GM19351 (cell line): Measurements from ENCODE around the gene KIF12.

Experiments
- ATAC-seq: cut with Tn5 transposase; IDR thresholded peaks from one replicate; pipeline ENCODE4 v1.9.1; 2021; ENCODE audit warnings: mild to moderate bottlenecking, moderate library complexity; ENCODE audit not compliant: unreplicated experiment

Gene KIF12

GRCh38 chr9:114070188-114071103 lies 28.6 kb downstream of the KIF12 start:
- ATAC-seq = no peak

DNA sequence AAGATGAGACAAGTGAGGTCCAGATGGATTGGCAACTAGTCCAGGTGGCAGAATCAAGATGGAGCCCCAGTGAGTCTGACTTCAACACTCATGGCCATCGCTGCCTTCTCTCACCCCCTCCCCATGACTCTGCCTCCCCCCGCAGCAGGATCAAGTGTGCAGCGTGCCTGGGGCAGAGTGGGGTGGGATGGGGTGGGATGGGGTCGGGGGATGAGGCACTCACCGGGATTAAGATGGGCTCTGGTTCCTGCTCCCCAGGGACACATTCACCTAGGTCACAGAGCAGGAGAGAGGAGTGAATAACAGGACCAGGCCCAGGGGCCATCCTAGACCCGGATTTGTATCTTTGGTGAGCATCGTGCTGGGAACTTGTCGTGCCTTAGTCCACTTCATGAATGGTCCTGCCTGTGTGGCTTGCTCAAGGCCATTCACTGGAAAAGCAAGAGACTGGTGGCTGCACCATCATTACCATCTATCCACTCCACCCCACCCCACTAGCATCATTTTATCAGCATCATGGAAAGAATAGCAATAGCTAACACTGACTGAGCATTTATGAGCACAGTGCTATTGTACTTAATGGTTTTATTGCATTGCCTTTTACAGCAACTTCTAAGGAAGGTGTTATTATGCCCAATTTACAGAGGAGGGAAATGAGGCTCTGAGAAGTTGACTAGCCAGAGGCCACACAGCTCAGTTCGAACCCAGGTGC lies 29.5 kb downstream of the KIF12 start:
- ATAC-seq = no peak

DNA sequence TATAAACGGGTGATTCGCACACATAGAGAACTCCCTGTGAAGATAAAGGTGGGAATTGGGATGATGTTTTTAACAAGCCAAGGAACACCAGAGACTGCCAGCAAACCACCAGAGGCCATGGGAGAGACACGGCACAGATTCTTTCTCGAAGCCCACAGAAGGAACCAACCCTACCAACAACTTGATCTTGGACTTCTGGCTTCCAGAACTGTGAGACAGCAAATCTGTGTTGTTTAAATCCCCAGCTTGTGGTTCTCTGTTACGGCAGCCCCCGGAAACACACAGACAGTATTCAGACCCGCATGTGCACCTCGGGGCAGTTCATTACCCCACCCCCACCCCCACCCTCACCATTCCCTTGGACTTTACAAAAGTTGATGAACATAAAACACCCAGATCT lies 33.8 kb downstream of the KIF12 start:
- ATAC-seq = no peak

DNA sequence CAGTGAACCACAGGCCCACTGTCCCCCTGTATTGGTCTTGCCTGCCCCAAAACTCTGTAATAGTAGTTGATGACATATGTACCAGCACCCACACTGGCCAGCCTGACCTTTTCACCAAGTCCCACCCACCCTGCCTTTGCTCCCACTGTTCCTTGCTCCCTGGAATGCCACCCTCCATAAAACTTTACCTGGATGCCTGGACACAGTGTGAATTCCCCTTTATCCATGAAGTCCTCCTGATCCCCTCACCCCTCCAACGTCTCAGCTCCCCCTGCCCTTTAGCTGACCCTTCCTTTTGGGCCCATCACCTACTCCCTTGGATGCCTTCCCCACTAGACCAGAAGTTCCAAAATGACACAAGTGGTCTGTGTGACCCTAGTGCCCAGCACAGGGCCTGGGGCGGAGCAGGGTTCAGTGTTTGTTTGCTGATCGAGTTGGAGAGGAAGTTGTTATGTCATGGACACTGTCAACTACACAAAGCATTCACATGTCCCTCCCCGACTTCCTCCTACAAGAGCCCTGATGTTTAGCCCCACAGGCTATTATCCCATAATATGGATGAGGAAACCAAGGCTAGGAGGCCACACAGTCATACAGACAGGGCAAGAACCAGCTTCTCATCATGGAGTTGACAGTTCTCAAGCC lies 37.1 kb downstream of the KIF12 start:
- ATAC-seq = no peak

- no peak for ATAC-seq
Observed at GRCh38 chr9:114061292-114061691, 37.8 kb downstream of the KIF12 start.

DNA sequence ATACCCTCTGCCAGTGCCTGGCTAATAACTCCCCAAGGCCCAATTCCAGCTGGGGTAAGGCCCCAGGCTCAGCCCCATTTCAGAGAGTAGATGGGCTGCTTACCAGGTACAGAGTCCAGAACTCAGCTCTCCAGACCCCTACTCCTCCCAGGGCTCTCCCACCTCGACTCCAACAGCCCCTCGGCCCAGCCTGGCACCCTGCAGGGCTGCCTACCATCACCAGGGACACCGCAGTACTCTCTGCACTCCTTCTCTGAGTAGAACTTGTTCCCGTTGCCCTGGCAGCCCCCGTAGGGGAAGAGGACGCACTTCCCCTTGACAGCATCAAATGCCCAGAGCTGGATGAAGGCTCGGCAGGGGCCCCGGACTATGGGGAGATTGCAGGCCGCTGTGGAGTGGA lies 38.4 kb downstream of the KIF12 start:
- no peak for ATAC-seq

GRCh38 chr9:114060070-114060469 lies 39.0 kb downstream of the KIF12 start:
- no peak for ATAC-seq

DNA sequence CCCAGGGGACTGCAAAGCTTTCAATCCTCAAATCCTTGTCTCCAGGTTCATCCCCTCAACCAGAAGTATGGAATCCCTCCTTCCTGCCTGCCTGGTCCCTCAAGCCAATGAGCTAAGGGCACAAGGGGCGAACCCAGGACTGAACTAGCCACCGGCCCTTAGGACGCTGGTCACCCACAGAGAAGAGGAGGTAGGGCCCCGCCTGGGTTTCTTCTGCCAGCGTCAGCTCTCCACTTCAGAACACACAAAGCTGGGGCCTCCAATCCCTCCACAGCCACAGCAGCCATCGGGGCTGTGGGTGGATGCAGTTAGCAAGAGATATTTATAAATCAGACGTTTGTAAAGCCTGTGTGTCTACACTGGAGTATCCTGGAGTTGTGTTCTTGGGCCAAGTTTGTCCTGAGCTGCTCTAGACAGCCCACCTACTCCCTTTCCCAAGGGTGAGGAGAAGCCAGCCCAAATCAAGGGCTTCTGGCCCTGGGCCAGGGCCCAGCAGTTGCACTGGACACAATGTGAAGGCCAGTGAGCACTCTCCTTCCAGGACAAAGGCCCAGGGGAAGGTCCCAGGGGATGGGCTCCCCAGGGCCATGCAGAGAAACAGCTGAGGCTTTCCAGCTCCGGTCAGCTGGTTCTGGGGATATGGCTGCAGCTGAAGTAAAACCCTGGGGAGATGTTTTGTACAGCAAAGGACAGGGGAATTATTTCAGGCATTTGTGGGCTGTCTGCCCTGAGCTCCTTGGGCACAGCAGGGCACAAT lies 39.9 kb downstream of the KIF12 start:
- ATAC-seq = no peak

- ATAC-seq = no peak
Observed at GRCh38 chr9:114058688-114059046, 40.4 kb downstream of the KIF12 start.

DNA sequence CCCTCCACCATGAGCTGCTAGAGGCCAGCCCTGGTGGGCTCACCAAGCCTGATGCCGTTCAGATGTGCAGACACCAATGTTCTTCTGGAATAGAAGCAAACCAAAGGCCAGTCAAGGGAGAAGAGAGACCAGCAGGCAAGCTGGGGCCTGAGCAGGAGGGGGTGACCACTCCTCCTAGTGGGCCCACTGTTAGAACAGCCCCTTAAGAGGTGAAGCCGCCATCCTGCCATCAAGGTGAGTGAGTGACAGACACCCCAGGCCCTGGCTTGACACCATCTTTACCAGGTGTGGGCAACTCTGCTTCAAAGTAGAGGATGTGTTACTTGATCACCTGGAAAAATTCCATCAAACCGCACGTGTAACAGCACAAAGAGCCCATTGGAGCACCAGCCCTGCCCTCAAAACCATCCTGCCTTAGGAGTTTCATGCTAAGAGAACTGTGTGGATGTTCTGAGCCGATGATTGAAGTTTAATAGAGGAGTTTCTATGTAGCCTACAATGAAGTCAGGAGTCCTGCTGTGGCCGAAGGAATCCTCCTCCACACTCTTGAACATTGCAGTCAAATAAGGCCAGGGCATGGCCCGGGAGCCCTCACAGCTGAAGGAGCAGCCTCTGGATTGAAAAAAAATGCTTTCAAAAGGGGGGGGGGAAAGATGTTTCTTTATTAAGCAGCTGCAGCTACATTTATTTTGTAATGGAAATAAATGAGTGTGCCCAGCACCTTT lies 41.8 kb downstream of the KIF12 start:
- ATAC-seq = no peak

- ATAC-seq = no peak
Observed at GRCh38 chr9:114056527-114056926, 42.6 kb downstream of the KIF12 start.

- no peak for ATAC-seq
Observed at GRCh38 chr9:114055894-114056293, 43.2 kb downstream of the KIF12 start.

DNA sequence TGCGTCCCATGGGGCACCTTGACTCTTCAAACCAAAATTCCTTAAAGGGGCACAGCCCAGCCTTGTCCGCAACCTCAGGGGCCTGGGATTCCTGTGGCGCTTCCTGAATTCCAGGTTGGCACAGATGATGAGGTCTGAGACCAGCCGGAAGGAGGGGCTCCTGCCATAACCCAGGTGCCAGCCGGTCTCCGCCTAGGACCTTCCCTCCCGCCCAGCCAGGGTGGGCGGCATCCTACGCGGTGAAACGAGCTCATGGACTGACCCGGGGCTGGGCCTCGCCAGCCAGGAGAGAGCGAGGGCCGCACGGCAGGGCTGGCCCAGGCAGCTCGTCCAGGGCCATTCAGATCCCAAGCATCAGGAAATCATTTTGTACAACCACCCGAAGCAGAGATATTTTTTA lies 44.0 kb downstream of the KIF12 start:
- ATAC-seq = no peak

GRCh38 chr9:114054191-114054690 lies 44.9 kb downstream of the KIF12 start:
- ATAC-seq = no peak

GRCh38 chr9:114053246-114054005 lies 45.7 kb downstream of the KIF12 start:
- ATAC-seq = no peak

DNA sequence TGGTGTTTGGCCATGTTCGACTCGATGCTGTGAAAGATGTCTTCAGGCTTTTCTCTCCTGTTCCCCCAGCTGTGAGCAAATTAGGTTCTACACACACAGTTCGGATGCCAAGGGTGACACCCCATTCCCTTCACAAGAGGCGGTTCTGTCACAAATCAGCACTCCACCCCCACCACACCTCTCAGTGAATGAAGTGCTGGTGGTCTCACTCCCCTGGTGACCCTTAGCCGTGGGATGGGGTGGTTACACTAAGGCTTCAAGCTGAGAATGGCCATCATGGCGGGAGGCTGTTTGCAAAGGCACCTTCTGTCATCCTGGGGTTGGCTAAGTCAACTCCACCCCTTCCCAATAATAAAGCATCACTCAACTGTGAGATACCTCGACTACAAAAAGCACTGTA lies 47.4 kb downstream of the KIF12 start:
- ATAC-seq = no peak

DNA sequence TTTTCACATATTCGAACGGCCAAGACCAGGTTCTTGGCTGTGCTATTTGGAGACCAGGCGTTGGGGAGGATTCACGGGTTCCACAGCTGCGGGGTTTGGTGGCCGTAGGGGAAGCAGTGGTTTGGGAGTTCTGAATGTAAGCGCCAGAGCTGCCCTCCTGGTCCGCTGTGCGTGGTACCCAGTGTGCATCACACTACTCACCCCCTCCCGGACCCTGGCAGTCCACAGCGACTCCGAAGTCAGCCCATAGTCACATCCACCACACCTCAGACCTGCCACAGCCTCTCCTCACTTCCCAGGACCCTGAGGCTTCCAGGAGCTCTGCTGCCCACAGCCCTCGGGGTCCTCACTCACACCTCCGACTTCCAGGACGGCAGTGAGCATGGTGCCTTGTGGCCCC lies 47.8 kb downstream of the KIF12 start:
- no peak for ATAC-seq

- ATAC-seq = no peak
Observed at GRCh38 chr9:114050646-114051045, 48.4 kb downstream of the KIF12 start.

- ATAC-seq = no peak
Observed at GRCh38 chr9:114050226-114050568, 48.9 kb downstream of the KIF12 start.
